ENCODE data around the gene NPTN.
"Not testable (repeated sequence)": the region's sequence is repeated elsewhere in the genome, so short reads cannot be mapped to it uniquely, and the experiment has no call there.

Gene NPTN

DNA sequence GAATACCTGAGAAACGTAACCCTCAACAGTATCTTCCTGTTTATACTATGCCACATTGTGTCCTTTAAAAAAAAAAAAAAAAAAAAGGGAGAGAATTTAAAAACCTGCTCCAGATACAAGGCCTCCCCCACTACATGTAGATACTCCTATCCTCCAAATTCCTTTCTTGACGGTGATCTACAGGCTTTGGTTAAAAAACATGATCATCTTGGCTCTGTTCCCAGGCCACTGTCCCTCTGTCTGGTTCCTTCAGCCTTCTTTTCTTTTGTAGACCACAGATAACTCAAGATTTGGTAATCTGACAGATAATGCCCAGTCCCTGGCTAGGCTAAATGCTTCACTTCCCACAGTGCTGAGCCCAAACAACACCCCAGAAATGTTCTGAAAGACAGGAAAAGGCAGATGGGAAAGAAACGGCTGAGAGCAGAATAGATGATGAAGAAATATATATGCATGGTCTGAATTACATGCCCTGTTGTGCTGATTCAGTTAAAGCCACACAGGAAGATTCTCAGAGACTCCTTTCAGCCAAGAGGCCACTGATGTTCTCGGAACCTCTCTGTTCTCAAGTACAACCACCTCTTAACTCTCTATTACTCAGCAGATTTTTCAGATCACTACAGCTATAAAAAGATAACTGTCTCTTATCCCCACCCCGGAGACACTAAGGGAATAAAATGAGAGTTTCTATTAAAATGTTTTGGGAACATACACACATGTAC lies 48.3 kb downstream of the NPTN start:
- DNase-seq (ENCODE audit: insufficient read length, low spot score) (no peak), FAIRE-seq (no peak)
- no peak for TF ChIP-seq POLR2A (IDR thresholded peaks at IDR 0.05; ENCODE audit: low read depth, low read length)

DNA sequence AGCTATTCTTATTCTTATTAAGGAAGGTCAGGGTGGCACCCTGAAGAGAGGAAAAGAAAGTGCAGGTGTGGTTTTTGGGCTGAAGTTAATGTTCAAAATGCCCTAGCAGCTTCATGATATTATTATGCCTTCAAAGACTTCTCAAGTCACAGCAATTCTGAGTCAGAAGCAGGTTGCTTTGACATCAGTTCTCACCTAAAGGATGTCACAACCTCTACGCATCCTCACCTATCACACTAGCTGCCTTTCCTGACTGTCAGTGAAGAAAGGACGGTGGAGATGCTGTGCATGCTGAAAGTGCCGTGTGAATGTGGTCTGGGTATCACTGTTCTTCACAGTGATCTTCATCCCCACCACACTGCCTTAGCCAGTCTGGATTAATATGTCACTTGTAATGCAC lies 49.6 kb downstream of the NPTN start:
- no peak for DNase-seq (ENCODE audit: insufficient read length, low spot score)
- no peak for TF ChIP-seq POLR2A (IDR thresholded peaks at IDR 0.05; ENCODE audit: low read depth, low read length)
- no peak for FAIRE-seq

GRCh38 chr15:73582851-73583379 lies 50.3 kb downstream of the NPTN start:
- DNase-seq (ENCODE audit: insufficient read length, low spot score) (no peak), FAIRE-seq (no peak)
- TF ChIP-seq POLR2A (IDR thresholded peaks at IDR 0.05; ENCODE audit: low read depth, low read length), result no peak

DNA sequence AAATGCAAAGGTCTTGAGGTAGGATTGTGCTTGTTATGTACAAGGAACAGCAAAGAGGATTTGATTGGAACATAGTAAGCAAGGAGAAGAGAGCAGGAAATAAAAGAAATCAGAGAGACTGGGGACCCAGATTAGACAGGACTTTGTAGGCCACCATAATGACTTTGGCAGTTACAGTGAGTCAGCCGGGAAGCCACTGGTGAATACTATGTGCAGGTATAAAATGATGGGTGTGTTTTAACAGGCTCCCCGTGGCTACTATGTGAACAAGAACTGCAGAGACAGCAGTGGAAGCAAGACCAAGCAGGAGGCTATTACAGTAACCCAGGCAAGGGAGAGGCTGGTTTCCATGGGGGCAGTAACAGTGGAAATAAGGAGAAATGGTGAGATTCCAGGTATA lies 55.2 kb downstream of the NPTN start:
- DNase-seq (ENCODE audit: insufficient read length, low spot score) (no peak), FAIRE-seq (no peak)
- TF ChIP-seq POLR2A (IDR thresholded peaks at IDR 0.05; ENCODE audit: low read depth, low read length), result no peak

DNA sequence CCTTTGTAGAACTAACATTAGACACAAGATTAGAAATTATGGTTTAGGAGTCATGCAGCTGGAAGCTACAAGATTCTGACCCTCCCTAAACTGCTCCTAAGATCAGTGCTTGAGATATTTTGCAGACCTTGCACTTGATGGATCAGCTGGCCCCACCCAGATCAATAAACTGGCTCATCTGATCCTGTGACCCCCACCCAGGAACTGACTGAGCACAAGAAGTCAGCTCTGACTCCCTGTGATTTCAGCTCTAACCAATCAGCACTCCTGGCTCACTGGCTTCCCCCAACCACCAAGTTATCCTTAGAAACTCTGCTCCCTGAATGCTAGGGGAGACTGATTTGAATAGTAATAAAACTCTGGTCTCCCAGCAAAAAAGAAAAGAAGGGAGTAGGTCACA lies 55.6 kb downstream of the NPTN start:
- not testable (repeated sequence) for DNase-seq (ENCODE audit: insufficient read length, low spot score)

GRCh38 chr15:73575636-73576247 lies 57.4 kb downstream of the NPTN start:
- no peak for FAIRE-seq
- no peak for DNase-seq (ENCODE audit: insufficient read length, low spot score)
- TF ChIP-seq POLR2A (IDR thresholded peaks at IDR 0.05; ENCODE audit: low read depth, low read length), result no peak

More for the DNA sequence above, 55.6 kb downstream of the NPTN start:
- not testable (repeated sequence) for FAIRE-seq

GRCh38 chr15:73573572-73573971 lies 59.6 kb downstream of the NPTN start:
- FAIRE-seq (no peak), DNase-seq (ENCODE audit: insufficient read length, low spot score) (no peak)
- TF ChIP-seq POLR2A (IDR thresholded peaks at IDR 0.05; ENCODE audit: low read depth, low read length), result no peak

- DNase-seq (ENCODE audit: insufficient read length, low spot score) (no peak), FAIRE-seq (no peak)
- no peak for TF ChIP-seq POLR2A (IDR thresholded peaks at IDR 0.05; ENCODE audit: low read depth, low read length)
Observed at GRCh38 chr15:73573037-73573436, 60.2 kb downstream of the NPTN start.

DNA sequence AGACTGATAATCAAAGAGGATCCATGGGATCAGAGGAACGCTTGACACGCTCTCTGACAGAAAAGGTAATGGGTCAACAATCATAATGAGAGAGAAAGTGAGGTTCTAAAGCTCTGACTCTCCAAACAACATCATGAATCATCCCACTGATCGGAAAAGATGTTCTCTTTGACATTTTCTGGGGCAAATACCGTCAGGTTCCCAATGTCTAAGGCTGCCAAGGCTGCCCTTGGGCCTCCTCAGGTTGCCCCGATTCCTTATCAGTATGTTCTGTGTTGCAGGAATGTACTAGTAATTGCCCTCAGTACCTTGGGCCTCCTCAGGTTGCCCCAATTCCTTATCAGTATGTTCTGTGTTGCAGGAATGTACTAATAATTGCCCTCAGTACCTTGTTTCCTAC lies 60.9 kb downstream of the NPTN start:
- FAIRE-seq (no peak), DNase-seq (ENCODE audit: insufficient read length, low spot score) (no peak)
- TF ChIP-seq POLR2A (IDR thresholded peaks at IDR 0.05; ENCODE audit: low read depth, low read length), result no peak

- DNase-seq (ENCODE audit: insufficient read length, low spot score) (no peak), FAIRE-seq (no peak)
- no peak for TF ChIP-seq POLR2A (IDR thresholded peaks at IDR 0.05; ENCODE audit: low read depth, low read length)
Observed at GRCh38 chr15:73571346-73571745, 61.8 kb downstream of the NPTN start.

DNA sequence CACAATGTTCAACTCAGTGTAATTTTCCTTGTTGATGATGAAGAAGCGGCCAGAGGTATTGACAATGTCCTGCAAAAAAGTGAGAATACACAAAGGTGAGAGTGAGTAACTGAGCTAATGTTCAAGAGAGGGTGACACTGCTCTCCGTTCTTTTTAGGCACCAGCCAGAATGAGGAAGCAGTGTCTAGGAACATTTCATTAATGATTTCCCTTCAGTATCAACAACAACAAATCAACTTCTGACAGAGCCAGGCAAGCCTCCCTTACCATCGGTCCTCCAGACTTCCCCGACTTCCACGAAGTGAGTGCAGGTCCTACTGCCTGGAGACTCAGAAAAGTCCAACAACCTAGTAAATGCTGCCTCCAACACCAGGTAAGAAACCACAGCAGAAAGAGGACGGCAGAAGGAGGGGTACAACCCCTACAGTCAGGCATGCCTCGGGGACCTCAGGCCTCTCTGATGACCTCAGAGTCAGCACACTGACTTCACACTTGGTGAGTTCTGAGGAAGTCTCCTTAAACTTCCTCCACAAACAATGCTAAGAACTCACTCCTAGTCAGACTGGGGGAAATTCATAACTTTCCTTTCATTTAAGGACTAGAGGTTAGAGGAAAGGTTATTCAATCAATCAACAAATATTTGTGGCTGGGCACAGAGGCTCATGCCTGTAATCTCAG lies 62.7 kb downstream of the NPTN start:
- no peak for DNase-seq (ENCODE audit: insufficient read length, low spot score)
- no peak for FAIRE-seq

DNA sequence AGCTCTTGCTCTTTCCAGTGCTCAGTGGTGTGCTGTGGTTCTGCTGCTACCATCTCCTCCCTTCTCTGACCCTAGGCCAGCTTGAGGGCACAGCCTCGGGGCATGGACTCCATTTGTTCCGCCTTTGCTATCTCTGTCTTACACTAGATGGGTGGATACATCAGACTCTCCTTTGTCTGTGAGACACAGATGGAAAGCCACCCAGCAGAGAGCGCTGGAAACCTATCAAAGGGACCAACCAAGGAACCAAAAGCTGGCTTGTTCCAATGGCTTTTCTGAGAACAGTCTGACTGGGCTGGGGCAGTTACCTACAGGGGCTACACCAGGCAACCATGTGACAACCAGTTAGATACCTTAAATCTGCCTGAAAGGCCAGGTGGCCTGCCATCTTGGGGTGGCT lies 63.8 kb downstream of the NPTN start:
- FAIRE-seq (no peak), DNase-seq (ENCODE audit: insufficient read length, low spot score) (no peak)
- no peak for TF ChIP-seq POLR2A (IDR thresholded peaks at IDR 0.05; ENCODE audit: low read depth, low read length)

More for the DNA sequence above, 62.7 kb downstream of the NPTN start:
- no peak for TF ChIP-seq POLR2A (IDR thresholded peaks at IDR 0.05; ENCODE audit: low read depth, low read length)

DNA sequence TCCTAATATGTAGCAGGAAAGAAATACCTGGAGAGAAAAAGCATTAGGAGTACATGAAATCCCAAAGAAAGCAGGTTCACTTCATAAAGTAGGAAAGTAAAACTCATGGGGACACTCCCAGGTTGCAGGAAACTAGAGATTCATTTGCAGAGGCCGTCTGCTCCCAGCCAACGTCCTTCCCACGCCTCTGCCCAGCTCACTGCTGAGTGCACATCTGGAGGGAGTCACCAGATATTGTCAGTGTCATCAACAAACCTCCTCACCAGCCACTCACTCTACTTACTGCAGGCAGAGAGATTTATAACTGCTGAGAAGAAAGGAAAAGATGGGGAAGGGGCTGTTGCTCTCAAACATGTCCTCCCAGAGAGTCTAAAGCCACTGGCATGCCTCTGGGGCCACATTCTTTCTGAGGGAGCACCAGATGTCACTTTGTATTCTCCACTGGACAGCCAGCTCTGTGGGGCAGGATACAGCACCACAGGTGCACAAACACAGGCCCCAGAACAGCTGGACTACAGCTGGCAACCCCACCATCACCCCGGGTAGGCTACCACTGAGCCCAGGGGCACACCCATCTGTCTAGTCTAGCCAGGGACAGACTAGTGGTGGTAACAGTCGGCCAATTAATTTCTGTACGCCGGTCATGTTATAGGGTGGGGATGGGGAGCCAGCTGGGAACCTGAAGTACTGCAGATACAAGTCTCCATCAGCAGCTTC lies 64.5 kb downstream of the NPTN start:
- DNase-seq (ENCODE audit: insufficient read length, low spot score), result no peak
- TF ChIP-seq POLR2A (IDR thresholded peaks at IDR 0.05; ENCODE audit: low read depth, low read length), result no peak
- no peak for FAIRE-seq

GRCh38 chr15:73567020-73567419 lies 66.2 kb downstream of the NPTN start:
- no peak for FAIRE-seq
- TF ChIP-seq POLR2A (IDR thresholded peaks at IDR 0.05; ENCODE audit: low read depth, low read length), result no peak

More at GRCh38 chr15:73567020-73567419, 66.2 kb downstream of the NPTN start:
- no peak for DNase-seq (ENCODE audit: insufficient read length, low spot score)

All from H54 (cell line).